ENCODE data around the gene SF3A2. TPM values are rescaled to one million over a fixed set of nuclear protein-coding genes. Genes with fewer than 3 reads are reported as not detected.
"Not testable (repeated sequence)": the region's sequence is repeated elsewhere in the genome, so short reads cannot be mapped to it uniquely, and the experiment has no call there.

The SF3A2 gene
- total RNA-seq, 2 experiments from 2014 or later: 154 to 158 TPM

DNA sequence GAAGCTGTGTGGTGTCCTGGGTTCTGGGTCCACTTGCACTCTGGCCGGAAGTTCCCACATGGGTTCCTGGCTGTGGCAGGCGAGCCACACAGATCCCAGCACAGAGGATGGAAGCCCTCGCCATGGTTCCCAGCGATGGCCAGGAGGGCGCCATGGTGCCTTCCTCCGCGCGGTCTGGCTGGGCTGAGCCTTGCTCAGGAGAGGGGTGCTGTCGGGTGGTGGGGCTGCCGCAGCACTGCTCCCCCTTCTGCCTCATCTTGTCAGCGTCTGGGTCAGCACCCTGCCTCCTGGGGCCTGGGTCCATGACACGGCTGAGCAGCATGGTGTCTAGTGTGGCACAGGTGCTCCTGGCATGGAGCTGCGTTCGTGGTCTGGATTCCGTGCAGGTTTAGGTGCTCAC is 39.4 kb upstream of the SF3A2 start:
- no peak for DNase-seq
- H3K9me3 Mint-ChIP-seq: no peaks in the 10 kb centered on the region
- intact Hi-C loops (cut with micrococcal nuclease): no loop called here
- no peaks in the 10 kb centered on the region for H3K27me3 Mint-ChIP-seq (ENCODE audit: low read depth)
- no peak overlapping the region for H3K27ac Mint-ChIP-seq
- H3K4me1 Mint-ChIP-seq (ENCODE audit: low read depth): peaks cover 2% of the 10 kb centered on the region
- peaks cover 18% of the 10 kb centered on the region for H3K36me3 Mint-ChIP-seq (ENCODE audit: low read depth)
- no peak overlapping the region for H3K4me3 Mint-ChIP-seq
- CTCF ChIA-PET: no interaction called here

GRCh38 chr19:2198317-2198716 is 38.3 kb upstream of the SF3A2 start:
- no peak for DNase-seq
- H3K36me3 Mint-ChIP-seq (ENCODE audit: low read depth): peaks cover 11% of the 10 kb centered on the region
- peaks cover 2% of the 10 kb centered on the region for H3K4me1 Mint-ChIP-seq (ENCODE audit: low read depth)
- H3K27me3 Mint-ChIP-seq (ENCODE audit: low read depth): no peaks in the 10 kb centered on the region
- no peak overlapping the region for H3K27ac Mint-ChIP-seq
- CTCF ChIA-PET: no interaction called here
- intact Hi-C loops (cut with micrococcal nuclease): no loop called here
- no peak overlapping the region for H3K4me3 Mint-ChIP-seq
- H3K9me3 Mint-ChIP-seq: no peaks in the 10 kb centered on the region

GRCh38 chr19:2199215-2199614 is 37.4 kb upstream of the SF3A2 start:
- intact Hi-C loops (cut with micrococcal nuclease): no loop called here
- no peaks in the 10 kb centered on the region for H3K27me3 Mint-ChIP-seq (ENCODE audit: low read depth)
- DNase-seq: no peak
- H3K4me3 Mint-ChIP-seq: no peak overlapping the region
- CTCF ChIA-PET: interaction anchor here (0.8 kb wide), 1 partner anchor 12 kb away, joined by 3 read pairs; no protein-coding TSS in a partner anchor
- no peak overlapping the region for H3K27ac Mint-ChIP-seq
- no peaks in the 10 kb centered on the region for H3K9me3 Mint-ChIP-seq
- peaks cover 10% of the 10 kb centered on the region for H3K36me3 Mint-ChIP-seq (ENCODE audit: low read depth)
- H3K4me1 Mint-ChIP-seq (ENCODE audit: low read depth): peaks cover 2% of the 10 kb centered on the region

DNA sequence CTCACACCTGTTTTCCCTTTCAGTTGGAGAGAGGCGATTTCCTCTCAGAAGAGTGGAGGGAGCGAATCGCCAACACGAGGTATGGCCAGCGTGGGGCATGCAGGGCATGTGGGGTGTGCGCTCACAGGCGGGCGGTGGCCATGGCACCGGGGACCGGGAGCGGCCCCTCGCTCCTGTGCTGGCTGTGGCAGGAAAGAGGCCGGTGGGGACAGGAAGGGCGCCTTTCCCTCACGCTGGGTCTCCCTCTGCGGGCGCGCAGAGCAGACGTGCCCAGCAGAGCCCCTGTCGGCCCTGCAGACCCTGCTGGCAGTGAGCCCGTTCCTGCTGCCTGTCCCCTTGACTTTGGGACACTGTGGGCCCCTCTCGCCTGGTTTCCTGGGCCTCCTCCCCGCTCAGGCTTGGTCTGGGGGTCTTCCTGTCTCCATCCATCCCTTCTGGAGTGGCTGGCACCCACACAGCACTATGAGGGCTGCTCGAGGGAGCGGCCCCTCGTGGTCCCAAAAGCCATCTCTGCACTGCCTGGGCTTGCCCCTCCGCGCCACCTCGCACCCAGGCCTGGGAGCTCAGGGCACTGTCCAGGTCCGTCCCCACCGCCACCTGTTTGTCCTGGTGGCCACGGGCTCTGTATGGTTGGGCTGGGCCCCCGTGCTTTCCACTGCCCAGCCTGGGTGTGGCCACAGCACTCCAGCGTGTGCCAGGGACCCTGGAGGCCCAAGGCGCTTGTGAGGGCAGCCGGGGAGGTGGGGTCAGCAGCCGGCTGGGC is 36.6 kb upstream of the SF3A2 start:
- CTCF ChIA-PET: interaction anchor here (0.8 kb wide), 1 partner anchor 13 kb away, joined by 3 read pairs; no protein-coding TSS in a partner anchor
- intact Hi-C loops (cut with micrococcal nuclease): no loop called here
- no peaks in the 10 kb centered on the region for H3K9me3 Mint-ChIP-seq
- H3K27ac Mint-ChIP-seq: no peak overlapping the region
- H3K4me1 Mint-ChIP-seq (ENCODE audit: low read depth): peaks cover 2% of the 10 kb centered on the region
- H3K27me3 Mint-ChIP-seq (ENCODE audit: low read depth): no peaks in the 10 kb centered on the region
- DNase-seq: no peak
- H3K4me3 Mint-ChIP-seq: no peak overlapping the region
- peaks cover 8% of the 10 kb centered on the region for H3K36me3 Mint-ChIP-seq (ENCODE audit: low read depth)

DNA sequence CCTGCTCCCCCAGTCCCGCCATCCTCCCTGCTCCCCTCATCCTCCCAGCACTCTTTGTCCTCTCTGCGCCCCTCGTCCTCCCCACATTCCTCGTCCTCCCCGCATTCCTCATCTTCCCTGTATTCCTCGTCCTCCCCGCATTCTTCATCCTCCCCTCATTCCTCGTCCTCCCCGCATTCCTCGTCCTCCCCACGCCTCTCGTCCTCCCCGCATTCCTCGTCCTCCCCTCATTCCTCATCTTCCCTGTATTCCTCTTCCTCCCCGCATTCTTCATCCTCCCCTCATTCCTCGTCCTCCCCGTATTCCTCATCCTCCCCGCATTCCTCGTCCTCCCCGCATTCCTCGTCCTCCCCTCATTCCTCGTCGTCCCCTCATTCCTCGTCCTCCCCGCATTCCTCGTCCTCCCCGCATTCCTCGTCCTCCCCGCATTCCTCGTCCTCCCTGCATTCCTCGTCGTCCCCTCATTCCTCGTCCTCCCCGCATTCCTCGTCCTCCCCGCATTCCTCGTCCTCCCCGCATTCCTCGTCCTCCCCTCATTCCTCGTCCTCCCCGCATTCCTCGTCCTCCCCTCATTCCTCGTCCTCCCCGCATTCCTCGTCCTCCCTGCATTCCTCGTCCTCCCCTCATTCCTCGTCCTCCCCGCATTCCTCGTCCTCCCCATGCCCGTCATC is 35.9 kb upstream of the SF3A2 start:
- DNase-seq; H3K27ac Mint-ChIP-seq; H3K27me3 Mint-ChIP-seq (ENCODE audit: low read depth); intact Hi-C loops (cut with micrococcal nuclease); CTCF ChIA-PET; H3K4me1 Mint-ChIP-seq (ENCODE audit: low read depth); H3K9me3 Mint-ChIP-seq; H3K36me3 Mint-ChIP-seq (ENCODE audit: low read depth); H3K4me3 Mint-ChIP-seq: not testable (repeated sequence)

- Mint-ChIP-seq H3K9me3 (no peaks in the 10 kb centered on the region), H3K36me3 (ENCODE audit: low read depth) (peaks cover 10% of the 10 kb centered on the region), H3K27me3 (ENCODE audit: low read depth) (no peaks in the 10 kb centered on the region), H3K4me3 (no peak overlapping the region), H3K27ac (no peak overlapping the region), H3K4me1 (ENCODE audit: low read depth) (peaks cover 2% of the 10 kb centered on the region)
- intact Hi-C loops (cut with micrococcal nuclease): no loop called here
- no peak for DNase-seq
- CTCF ChIA-PET: no interaction called here
Measured at GRCh38 chr19:2201473-2202148, 35.0 kb upstream of the SF3A2 start.

- Mint-ChIP-seq H3K9me3 (no peaks in the 10 kb centered on the region), H3K4me1 (ENCODE audit: low read depth) (no peaks in the 10 kb centered on the region), H3K27me3 (ENCODE audit: low read depth) (no peaks in the 10 kb centered on the region), H3K4me3 (no peak overlapping the region), H3K27ac (no peak overlapping the region), H3K36me3 (ENCODE audit: low read depth) (peaks cover 10% of the 10 kb centered on the region)
- CTCF ChIA-PET: no interaction called here
- intact Hi-C loops (cut with micrococcal nuclease): no loop called here
- no peak for DNase-seq
Measured at GRCh38 chr19:2202366-2202765, 34.3 kb upstream of the SF3A2 start.

DNA sequence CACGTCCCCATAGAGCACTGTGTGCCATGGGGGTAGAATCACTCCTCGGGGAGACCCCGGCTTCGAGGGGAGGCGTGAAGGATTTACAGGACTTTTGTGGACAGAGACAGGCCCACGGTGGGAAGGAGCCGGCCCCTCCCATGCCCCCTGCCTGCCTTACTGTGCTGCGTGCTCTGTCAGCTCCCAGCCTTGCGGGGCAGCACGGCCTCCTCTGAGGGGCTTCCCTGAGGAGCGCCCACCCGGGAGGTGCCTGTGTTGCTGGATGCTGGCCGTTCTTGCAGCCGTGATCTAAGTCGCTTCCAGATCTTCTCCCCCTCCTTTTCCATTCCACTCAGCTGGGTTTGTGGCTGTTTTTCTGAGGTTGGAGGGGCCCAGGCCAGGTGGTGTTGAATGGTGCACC is 29.6 kb upstream of the SF3A2 start:
- Mint-ChIP-seq H3K36me3 (ENCODE audit: low read depth) (peaks cover 19% of the 10 kb centered on the region), H3K4me3 (no peak overlapping the region), H3K27ac (no peak overlapping the region), H3K27me3 (ENCODE audit: low read depth) (no peaks in the 10 kb centered on the region), H3K4me1 (ENCODE audit: low read depth) (no peaks in the 10 kb centered on the region), H3K9me3 (no peaks in the 10 kb centered on the region)
- intact Hi-C loops (cut with micrococcal nuclease): no loop called here
- CTCF ChIA-PET: no interaction called here
- no peak for DNase-seq

DNA sequence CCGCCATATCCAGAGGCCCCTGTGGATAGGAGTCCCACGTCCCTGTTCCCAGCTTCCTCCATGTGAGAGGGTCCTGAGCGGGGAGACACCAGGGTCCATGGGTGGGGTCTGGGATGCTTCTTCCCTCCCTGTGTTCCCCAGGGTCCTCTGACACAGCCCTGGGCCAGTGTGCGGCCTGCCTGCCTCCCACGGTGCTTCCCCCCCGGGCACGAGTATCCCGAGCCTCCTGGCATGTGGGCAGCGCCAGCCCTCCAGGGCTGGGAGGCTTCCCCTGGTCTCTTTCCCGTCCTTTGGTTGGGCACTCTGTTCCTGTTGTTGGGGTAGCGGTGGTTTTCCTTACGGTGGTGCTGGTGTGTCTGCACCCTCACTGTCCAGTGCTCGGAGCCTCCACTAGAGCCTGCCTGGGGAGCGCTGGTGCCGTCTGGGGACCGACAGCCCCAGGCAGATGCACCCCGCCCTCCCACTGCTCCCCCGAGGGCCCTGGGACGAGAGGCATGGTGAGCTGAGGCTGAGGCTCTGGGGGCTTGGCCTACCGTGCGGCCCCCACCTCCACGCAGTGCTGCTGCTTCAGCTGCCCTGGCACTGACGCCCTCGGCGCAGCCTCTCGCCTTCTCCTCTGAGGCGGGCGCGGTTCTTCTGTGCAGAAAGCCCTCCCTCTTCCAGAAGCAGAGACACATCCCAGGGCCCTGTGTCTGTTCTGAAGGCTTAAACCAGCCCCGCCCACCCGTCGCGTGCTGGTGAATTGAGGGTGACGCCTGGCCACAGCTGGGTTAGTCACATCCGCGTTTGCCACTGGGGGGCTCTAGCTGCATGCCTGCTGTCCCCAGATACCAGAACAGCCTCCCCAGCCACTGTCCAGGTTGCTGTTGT is 28.4 kb upstream of the SF3A2 start:
- H3K27ac Mint-ChIP-seq: no peak overlapping the region
- CTCF ChIA-PET: interaction anchor here (0.6 kb wide), 1 partner anchor 53 kb away, joined by 4 read pairs; no protein-coding TSS in a partner anchor
- DNase-seq: peak; percentile 25
- intact Hi-C loops (cut with micrococcal nuclease): no loop called here
- no peaks in the 10 kb centered on the region for H3K9me3 Mint-ChIP-seq
- no peaks in the 10 kb centered on the region for H3K4me1 Mint-ChIP-seq (ENCODE audit: low read depth)
- H3K27me3 Mint-ChIP-seq (ENCODE audit: low read depth): no peaks in the 10 kb centered on the region
- no peak overlapping the region for H3K4me3 Mint-ChIP-seq
- H3K36me3 Mint-ChIP-seq (ENCODE audit: low read depth): peaks cover 25% of the 10 kb centered on the region

GRCh38 chr19:2208975-2209374 is 27.6 kb upstream of the SF3A2 start:
- intact Hi-C loops (cut with micrococcal nuclease): no loop called here
- Mint-ChIP-seq H3K27ac (no peak overlapping the region), H3K9me3 (no peaks in the 10 kb centered on the region), H3K27me3 (ENCODE audit: low read depth) (no peaks in the 10 kb centered on the region), H3K4me3 (no peak overlapping the region), H3K36me3 (ENCODE audit: low read depth) (peaks cover 26% of the 10 kb centered on the region), H3K4me1 (ENCODE audit: low read depth) (peaks cover 4% of the 10 kb centered on the region)
- CTCF ChIA-PET: interaction anchor here (0.6 kb wide), 1 partner anchor 54 kb away, joined by 4 read pairs; no protein-coding TSS in a partner anchor
- no peak for DNase-seq

- H3K36me3 Mint-ChIP-seq (ENCODE audit: low read depth): peaks cover 24% of the 10 kb centered on the region
Measured at GRCh38 chr19:2209408-2209807, 27.2 kb upstream of the SF3A2 start.

GRCh38 chr19:2210206-2210605 is 26.4 kb upstream of the SF3A2 start:
- intact Hi-C loops (cut with micrococcal nuclease): no loop called here
- Mint-ChIP-seq H3K27ac (no peak overlapping the region), H3K4me1 (ENCODE audit: low read depth) (peaks cover 11% of the 10 kb centered on the region), H3K36me3 (ENCODE audit: low read depth) (peaks cover 26% of the 10 kb centered on the region), H3K4me3 (no peak overlapping the region), H3K9me3 (no peaks in the 10 kb centered on the region), H3K27me3 (ENCODE audit: low read depth) (no peaks in the 10 kb centered on the region)
- CTCF ChIA-PET: no interaction called here
- no peak for DNase-seq

More at GRCh38 chr19:2209408-2209807, 27.2 kb upstream of the SF3A2 start:
- intact Hi-C loops (cut with micrococcal nuclease): no loop called here
- H3K4me3 Mint-ChIP-seq: no peak overlapping the region
- CTCF ChIA-PET: interaction anchor here (0.6 kb wide), 1 partner anchor 54 kb away, joined by 4 read pairs; no protein-coding TSS in a partner anchor
- no peaks in the 10 kb centered on the region for H3K27me3 Mint-ChIP-seq (ENCODE audit: low read depth)
- no peak overlapping the region for H3K27ac Mint-ChIP-seq
- peaks cover 6% of the 10 kb centered on the region for H3K4me1 Mint-ChIP-seq (ENCODE audit: low read depth)
- no peak for DNase-seq
- H3K9me3 Mint-ChIP-seq: no peaks in the 10 kb centered on the region

Measured in activated naive CD4-positive, alpha-beta T cell treated with anti-CD3 and anti-CD28 coated beads for 36 hours (primary cell).